SJCRH30 (cell line): ENCODE results near the gene LRP1B. TPM values are rescaled to one million over a fixed set of nuclear protein-coding genes. Genes with fewer than 3 reads are reported as not detected.
"Not testable (repeated sequence)": the region's sequence is repeated elsewhere in the genome, so short reads cannot be mapped to it uniquely, and the experiment has no call there.

ENCODE experiments used
- DNase-seq, 2 experiments: peaks; one replicate each; pipeline ENCODE4 v3.0.0-alpha.2; 2015 to 2020
- H3K27ac ChIP-seq: fragments of 250-450 bp; sonication (Bioruptor Pico); 2 replicates; pipeline ENCODE4 v1.5.1; 2020; ENCODE audit warnings: mild to moderate bottlenecking, moderate library complexity
- H3K27me3 ChIP-seq: fragments of 250-450 bp; sonication (Bioruptor Pico); 2 replicates; pipeline ENCODE4 v1.5.1; 2020; ENCODE audit warnings: mild to moderate bottlenecking, moderate library complexity
- H3K36me3 ChIP-seq: fragments of 250-450 bp; sonication (Bioruptor Pico); 2 replicates; pipeline ENCODE4 v1.5.1; 2020; ENCODE audit warnings: mild to moderate bottlenecking, moderate library complexity
- H3K4me1 ChIP-seq: fragments of 250-450 bp; sonication (Bioruptor Pico); 2 replicates; pipeline ENCODE4 v1.5.1; 2020; ENCODE audit warnings: mild to moderate bottlenecking, moderate library complexity
- H3K4me3 ChIP-seq: fragments of 250-450 bp; sonication (Bioruptor Pico); 2 replicates; pipeline ENCODE4 v1.5.1; 2020; ENCODE audit warnings: mild to moderate bottlenecking, moderate library complexity
- H3K9me3 ChIP-seq: fragments of 250-450 bp; sonication (Bioruptor Pico); replicated peaks from 2 replicates; pipeline ENCODE4 v1.5.1; 2020; ENCODE audit warnings: mild to moderate bottlenecking, moderate library complexity
- total RNA-seq: library from RNA; depleted of rRNA; stranded (reverse); fragments of >200 nt; shearing (Covaris generic); gene quantifications from 2 replicates; pipeline ENCODE4 v1.2.3, GENCODE V29; 2014

The LRP1B gene
- total RNA-seq, 1 experiment from 2014 or later: 7.5 TPM

- H3K4me1 ChIP-seq: no peaks in the 10 kb centered on the region
- H3K4me3 ChIP-seq: no peak overlapping the region
- H3K9me3 ChIP-seq: no peaks in the 10 kb centered on the region
- no peaks in the 10 kb centered on the region for H3K27me3 ChIP-seq
- H3K36me3 ChIP-seq: no peaks in the 10 kb centered on the region
- no peak overlapping the region for H3K27ac ChIP-seq
- no peak for DNase-seq
These were observed 1553.4 kb downstream of the LRP1B start for GRCh38 chr2:140577453-140577852.

DNA sequence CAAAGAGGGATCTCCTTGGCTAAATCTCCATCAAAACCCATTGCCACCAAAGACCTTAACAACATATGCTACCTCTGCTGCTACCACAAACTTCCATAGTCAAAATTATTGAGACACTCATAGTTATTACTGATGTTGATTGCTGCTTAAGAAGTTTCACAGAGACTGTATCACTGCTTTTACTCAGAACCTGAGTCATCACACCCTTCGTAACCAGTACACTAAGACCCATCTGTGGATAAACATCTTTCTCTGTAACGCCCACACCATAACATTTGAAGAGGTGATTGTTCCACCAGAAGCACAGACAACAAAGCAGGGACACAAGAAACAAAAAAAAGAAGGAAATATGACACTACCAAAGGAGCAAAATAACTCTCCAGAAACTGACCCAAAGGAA is 1563.1 kb downstream of the LRP1B start:
- no peak overlapping the region for H3K27ac ChIP-seq

GRCh38 chr2:140565756-140566155 is 1565.1 kb downstream of the LRP1B start:
- Histone ChIP-seq H3K27ac (no peak overlapping the region), H3K27me3 (no peaks in the 10 kb centered on the region), H3K9me3 (no peaks in the 10 kb centered on the region), H3K4me3 (no peak overlapping the region), H3K36me3 (no peaks in the 10 kb centered on the region), H3K4me1 (no peaks in the 10 kb centered on the region)
- DNase-seq: no peak

More for the DNA sequence above, 1563.1 kb downstream of the LRP1B start:
- DNase-seq: no peak
- Histone ChIP-seq H3K36me3 (no peaks in the 10 kb centered on the region), H3K4me1 (no peaks in the 10 kb centered on the region), H3K4me3 (no peak overlapping the region), H3K9me3 (no peaks in the 10 kb centered on the region), H3K27me3 (no peaks in the 10 kb centered on the region)

- H3K36me3 ChIP-seq: no peaks in the 10 kb centered on the region
- no peaks in the 10 kb centered on the region for H3K4me1 ChIP-seq
- H3K27me3 ChIP-seq: no peaks in the 10 kb centered on the region
- H3K27ac ChIP-seq: no peak overlapping the region
- no peak for DNase-seq
- no peak overlapping the region for H3K4me3 ChIP-seq
- H3K9me3 ChIP-seq: no peaks in the 10 kb centered on the region
These were observed 1575.1 kb downstream of the LRP1B start for GRCh38 chr2:140555701-140556100.

DNA sequence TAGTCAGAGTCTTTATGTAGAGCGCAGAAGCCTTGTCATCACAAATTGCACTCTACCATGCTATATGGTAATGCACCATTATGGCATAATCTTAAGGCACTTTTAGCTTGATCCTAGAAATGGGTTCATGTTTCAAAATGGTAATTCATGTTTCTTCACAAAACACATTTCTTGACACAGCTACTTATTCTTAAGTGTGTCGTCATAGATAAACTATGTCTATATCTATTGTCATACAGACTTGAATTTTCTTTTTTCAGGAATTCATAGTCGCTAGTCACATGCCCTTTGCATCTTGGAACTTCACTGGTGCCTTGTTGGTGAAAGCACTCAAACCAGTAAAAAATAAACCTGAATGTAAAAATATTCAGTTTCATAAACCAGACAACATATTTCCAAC is 1578.2 kb downstream of the LRP1B start:
- Histone ChIP-seq H3K9me3 (no peaks in the 10 kb centered on the region), H3K36me3 (no peaks in the 10 kb centered on the region), H3K27me3 (no peaks in the 10 kb centered on the region), H3K27ac (no peak overlapping the region), H3K4me3 (no peak overlapping the region), H3K4me1 (no peaks in the 10 kb centered on the region)
- no peak for DNase-seq

DNA sequence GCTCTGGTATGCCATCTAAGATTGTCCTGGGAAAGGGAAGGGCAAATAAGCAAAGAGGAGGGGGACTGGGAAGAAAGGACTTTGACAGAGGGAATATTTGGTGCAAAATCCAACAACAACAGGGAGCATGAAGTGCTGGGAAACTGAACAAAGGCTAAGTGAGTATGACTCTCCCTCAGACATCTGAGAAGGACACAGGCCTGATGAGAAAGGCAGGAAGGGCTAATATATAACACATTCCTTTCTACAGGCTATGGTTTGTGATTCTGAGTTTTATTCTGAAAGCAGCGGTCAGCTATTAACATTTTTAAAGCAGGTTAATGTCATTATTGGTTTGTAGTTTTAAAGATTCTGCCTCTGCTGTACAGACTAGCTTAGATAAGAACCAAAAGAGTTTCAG is 1579.5 kb downstream of the LRP1B start:
- H3K27me3 ChIP-seq: no peaks in the 10 kb centered on the region
- H3K27ac ChIP-seq: no peak overlapping the region
- H3K4me3 ChIP-seq: no peak overlapping the region
- H3K4me1 ChIP-seq: no peaks in the 10 kb centered on the region
- no peaks in the 10 kb centered on the region for H3K36me3 ChIP-seq
- DNase-seq: no peak
- H3K9me3 ChIP-seq: no peaks in the 10 kb centered on the region

DNA sequence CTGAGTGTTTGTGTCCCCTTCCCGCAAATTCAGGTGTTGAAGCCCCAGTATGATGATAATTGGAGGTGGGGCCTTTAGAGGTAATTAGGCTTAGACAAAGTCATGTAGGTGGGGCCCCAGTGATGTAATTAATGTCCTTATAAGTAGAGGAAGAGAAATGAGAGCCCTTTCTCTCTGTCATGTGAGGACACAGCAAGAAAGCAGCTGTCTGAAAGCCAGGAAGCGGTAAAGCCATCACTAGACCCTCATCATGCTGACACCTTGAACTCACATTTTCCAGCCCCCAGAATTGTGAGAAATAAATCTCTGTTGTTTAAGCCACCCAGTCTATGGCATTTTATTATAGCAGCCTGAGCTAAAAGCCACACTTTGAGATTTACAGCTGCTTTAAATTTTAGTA is 1580.0 kb downstream of the LRP1B start:
- DNase-seq: peak in 1 of 2 experiments; percentile 26
- no peaks in the 10 kb centered on the region for H3K27me3 ChIP-seq
- H3K27ac ChIP-seq: no peak overlapping the region
- no peaks in the 10 kb centered on the region for H3K9me3 ChIP-seq
- no peak overlapping the region for H3K4me3 ChIP-seq
- no peaks in the 10 kb centered on the region for H3K4me1 ChIP-seq
- H3K36me3 ChIP-seq: no peaks in the 10 kb centered on the region

DNA sequence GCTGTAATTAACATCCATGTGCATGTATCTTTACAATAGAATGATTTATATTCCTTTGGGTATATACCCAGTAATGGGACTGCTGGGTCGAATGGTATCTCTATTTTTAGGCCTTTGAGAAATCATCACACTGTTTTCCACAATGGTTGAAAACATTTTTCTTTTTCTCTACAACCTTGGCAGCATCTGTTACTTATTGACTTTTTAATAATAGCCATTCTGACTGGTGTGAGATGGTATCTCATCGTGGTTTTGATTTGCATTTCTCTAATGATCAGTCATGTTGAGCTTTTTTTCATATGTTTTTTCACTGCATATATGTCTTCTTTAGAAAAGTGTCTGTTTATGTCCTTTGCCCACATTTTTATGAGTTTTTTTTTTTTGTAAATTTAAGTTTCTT is 1586.0 kb downstream of the LRP1B start:
- H3K4me3 ChIP-seq, H3K9me3 ChIP-seq, H3K4me1 ChIP-seq, H3K36me3 ChIP-seq, H3K27ac ChIP-seq, DNase-seq, H3K27me3 ChIP-seq: not testable (repeated sequence)

- Histone ChIP-seq H3K36me3 (no peaks in the 10 kb centered on the region), H3K4me1 (no peaks in the 10 kb centered on the region), H3K27ac (no peak overlapping the region), H3K4me3 (no peak overlapping the region), H3K9me3 (no peaks in the 10 kb centered on the region), H3K27me3 (no peaks in the 10 kb centered on the region)
- DNase-seq: no peak
These were observed 1588.2 kb downstream of the LRP1B start for GRCh38 chr2:140542627-140543026.

DNA sequence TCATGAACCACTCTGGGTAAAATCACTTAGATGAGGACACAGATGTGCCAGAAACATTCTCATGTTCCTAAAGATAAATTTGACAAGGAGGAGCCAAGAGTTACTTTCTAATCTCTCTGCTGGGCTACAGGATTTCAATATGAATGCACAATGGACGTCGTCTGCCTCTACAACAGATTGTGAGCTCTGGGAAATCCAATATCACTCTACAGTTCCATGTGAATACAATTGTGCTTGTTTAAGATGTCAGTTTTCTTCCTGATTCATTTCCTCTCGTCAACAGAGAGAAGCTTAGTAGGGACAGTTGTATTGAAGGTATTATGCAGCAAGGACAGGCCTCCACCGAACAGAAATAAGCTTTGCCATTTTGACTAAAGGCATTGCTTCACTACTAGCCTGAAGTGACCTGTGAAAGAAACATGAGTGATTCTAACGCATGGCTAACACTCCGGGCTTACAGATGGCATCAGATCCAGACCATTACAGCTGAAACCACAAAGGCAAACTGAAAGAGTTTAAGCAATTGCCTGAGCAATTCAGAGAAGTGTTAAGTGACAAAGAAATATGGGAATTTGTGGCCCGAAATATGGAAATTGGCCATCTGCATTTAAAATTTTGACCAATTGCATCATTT is 1591.5 kb downstream of the LRP1B start:
- no peak overlapping the region for H3K4me3 ChIP-seq
- H3K27ac ChIP-seq: no peak overlapping the region
- no peaks in the 10 kb centered on the region for H3K27me3 ChIP-seq
- no peak for DNase-seq
- H3K9me3 ChIP-seq: no peaks in the 10 kb centered on the region
- H3K36me3 ChIP-seq: no peaks in the 10 kb centered on the region
- no peaks in the 10 kb centered on the region for H3K4me1 ChIP-seq

DNA sequence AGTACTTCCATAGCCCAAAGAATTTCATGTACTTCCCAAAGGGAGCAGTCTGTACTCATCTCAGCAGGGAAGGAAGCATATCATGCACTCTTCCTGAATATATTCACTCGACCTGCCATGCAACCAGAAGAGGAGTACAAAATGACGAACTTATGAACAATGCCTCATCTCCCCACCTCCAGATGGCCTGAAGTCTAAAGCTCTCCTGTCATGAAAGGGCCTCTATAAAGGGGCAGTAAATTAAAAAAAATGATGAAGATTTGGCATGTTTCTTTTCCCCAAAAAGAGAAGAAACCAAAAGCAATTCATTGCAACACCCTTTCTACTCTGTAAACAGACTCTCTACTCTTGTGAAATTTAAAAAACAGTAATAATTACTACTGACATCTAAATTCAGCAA is 1601.1 kb downstream of the LRP1B start:
- no peak for DNase-seq
- Histone ChIP-seq H3K4me1 (no peaks in the 10 kb centered on the region), H3K36me3 (no peaks in the 10 kb centered on the region), H3K9me3 (no peaks in the 10 kb centered on the region), H3K27ac (no peak overlapping the region), H3K4me3 (no peak overlapping the region), H3K27me3 (no peaks in the 10 kb centered on the region)

DNA sequence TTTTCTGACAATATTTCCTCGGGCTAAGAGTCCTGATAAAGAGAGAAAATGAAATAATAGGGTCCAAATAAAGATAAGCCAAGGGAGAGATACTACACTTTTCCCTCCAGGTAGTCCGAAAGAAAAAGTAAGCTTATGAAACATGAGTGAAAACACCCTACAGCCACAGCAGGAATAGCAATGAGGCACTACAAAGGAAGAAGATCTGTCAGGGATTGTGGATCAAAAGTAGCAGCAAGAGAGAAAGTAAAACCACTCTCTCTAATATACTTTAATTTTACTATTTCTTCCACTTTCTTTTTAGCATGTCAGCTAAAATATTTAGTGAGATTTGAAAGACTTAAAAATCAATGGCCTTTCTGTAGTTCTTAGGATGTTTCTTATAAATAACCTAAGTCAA is 1601.8 kb downstream of the LRP1B start:
- no peaks in the 10 kb centered on the region for H3K36me3 ChIP-seq
- no peak overlapping the region for H3K27ac ChIP-seq
- no peaks in the 10 kb centered on the region for H3K27me3 ChIP-seq
- no peak for DNase-seq
- no peaks in the 10 kb centered on the region for H3K4me1 ChIP-seq
- no peaks in the 10 kb centered on the region for H3K9me3 ChIP-seq
- H3K4me3 ChIP-seq: no peak overlapping the region

- no peaks in the 10 kb centered on the region for H3K9me3 ChIP-seq
- no peak overlapping the region for H3K27ac ChIP-seq
- DNase-seq: no peak
- no peak overlapping the region for H3K4me3 ChIP-seq
- H3K36me3 ChIP-seq: no peaks in the 10 kb centered on the region
- H3K4me1 ChIP-seq: no peaks in the 10 kb centered on the region
- no peaks in the 10 kb centered on the region for H3K27me3 ChIP-seq
These were observed 1604.2 kb downstream of the LRP1B start for GRCh38 chr2:140526575-140526974.

DNA sequence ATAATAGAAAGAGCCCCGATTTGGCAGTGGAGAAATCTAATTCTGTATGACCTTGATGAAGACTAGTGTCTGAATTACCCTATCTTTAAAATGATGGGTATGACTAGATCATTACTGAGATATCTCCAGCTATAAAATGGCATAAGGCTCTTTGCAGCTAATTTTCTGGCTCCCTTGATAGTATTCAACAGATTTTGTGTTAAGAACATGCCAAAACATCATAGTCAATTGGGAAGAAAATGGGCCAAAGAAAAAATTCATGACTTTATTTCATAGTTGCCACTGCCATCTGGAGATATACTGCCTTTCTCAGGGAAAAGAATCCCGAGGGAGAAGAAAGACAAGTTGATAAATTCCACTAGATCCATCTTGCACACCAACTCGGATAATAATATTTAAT is 1618.7 kb downstream of the LRP1B start:
- Histone ChIP-seq H3K9me3 (no peaks in the 10 kb centered on the region), H3K4me1 (no peaks in the 10 kb centered on the region), H3K27me3 (no peaks in the 10 kb centered on the region), H3K27ac (no peak overlapping the region), H3K4me3 (no peak overlapping the region), H3K36me3 (no peaks in the 10 kb centered on the region)
- DNase-seq: no peak

DNA sequence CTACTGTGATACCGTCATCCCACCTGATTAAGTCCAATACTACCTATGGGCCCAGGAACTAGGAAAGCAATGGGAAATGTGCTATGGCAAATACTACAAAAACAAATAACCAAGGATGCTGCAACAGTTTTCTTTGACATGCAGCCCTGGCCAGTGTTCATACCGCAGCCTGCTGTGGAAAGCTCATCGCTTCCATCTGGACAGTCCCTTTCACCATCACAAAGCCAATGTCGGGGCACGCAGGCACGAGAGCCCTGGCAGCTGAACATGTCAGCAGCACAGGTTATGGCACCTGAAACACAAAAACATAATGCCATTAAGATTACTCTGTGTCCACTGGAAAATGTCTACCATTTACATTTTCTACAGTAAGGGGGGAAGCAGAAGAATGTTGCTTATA is 1621.1 kb downstream of the LRP1B start:
- DNase-seq: no peak
- no peaks in the 10 kb centered on the region for H3K27me3 ChIP-seq
- H3K27ac ChIP-seq: no peak overlapping the region
- H3K9me3 ChIP-seq: no peaks in the 10 kb centered on the region
- no peaks in the 10 kb centered on the region for H3K4me1 ChIP-seq
- H3K36me3 ChIP-seq: no peaks in the 10 kb centered on the region
- no peak overlapping the region for H3K4me3 ChIP-seq

DNA sequence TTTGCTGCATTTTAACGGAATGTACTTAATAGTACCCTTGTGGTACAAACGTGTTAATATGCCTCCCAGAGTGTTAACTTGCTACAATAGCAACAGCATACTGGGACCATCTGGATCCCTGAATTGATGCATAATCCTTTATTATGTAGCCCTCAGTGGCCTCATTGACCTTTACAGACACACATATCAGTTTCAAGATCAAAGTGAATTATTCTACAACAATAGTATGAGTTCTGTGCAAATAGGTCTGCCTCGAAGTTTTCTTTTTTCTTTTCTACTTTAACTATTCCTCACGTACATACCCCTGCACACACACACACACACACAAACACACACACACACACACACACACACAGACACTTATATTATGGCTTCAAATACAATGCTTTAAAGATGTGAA is 1622.1 kb downstream of the LRP1B start:
- Histone ChIP-seq H3K27ac (no peak overlapping the region), H3K27me3 (no peaks in the 10 kb centered on the region), H3K4me3 (no peak overlapping the region), H3K9me3 (no peaks in the 10 kb centered on the region), H3K4me1 (no peaks in the 10 kb centered on the region), H3K36me3 (no peaks in the 10 kb centered on the region)
- DNase-seq: no peak
